Subcutaneous adipose tissue (tissue), 4 donors: ENCODE measurements around the gene CHST11. TPM values are rescaled to one million over a fixed set of nuclear protein-coding genes. Genes with fewer than 3 reads are reported as not detected.

Experiments
- small RNA-seq: library from RNA; depleted of rRNA; stranded (forward); fragments of <200 nt; gene quantifications from one replicate; pipeline ENCODE3, GENCODE V24; 2016
- total RNA-seq, 4 donors: library from RNA; depleted of rRNA; stranded (reverse); fragments of >200 nt; gene quantifications; one replicate each; pipeline ENCODE4 v1.1.0, GENCODE V29; 2016
- TF ChIP-seq, protein P1 (sequence below): fragments of 450-650 bp; IDR thresholded peaks from one replicate; pipeline ENCODE4 v1.5.1; 2016; ENCODE audit warnings: low read depth, mild to moderate bottlenecking, control low read depth, antibody characterized with exemption, moderate library complexity

CHST11 gene
- total RNA-seq, 4 donors from 2014 or later = 5.1 to 48.4 (median 9.3) TPM

DNA sequence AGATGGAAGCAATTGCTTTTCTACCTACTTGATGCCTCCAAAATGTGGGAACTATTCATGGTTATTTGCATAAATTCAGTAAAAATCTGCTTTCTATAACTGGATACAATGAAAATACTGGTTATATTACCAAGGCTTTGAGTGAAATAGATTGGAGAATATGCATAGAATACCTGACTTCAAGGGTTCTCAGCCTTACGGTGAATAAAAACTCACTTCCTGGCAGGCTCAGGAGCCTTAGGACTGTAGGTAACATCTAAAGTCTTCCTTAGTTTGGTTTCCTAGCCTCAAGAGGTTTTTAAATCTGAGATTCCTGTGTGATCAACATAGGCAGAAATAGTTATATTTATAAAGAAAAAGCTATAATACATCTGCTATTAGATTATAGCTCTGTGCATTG, 342.7 kb downstream of the CHST11 start:
- TF ChIP-seq, protein P1, sequence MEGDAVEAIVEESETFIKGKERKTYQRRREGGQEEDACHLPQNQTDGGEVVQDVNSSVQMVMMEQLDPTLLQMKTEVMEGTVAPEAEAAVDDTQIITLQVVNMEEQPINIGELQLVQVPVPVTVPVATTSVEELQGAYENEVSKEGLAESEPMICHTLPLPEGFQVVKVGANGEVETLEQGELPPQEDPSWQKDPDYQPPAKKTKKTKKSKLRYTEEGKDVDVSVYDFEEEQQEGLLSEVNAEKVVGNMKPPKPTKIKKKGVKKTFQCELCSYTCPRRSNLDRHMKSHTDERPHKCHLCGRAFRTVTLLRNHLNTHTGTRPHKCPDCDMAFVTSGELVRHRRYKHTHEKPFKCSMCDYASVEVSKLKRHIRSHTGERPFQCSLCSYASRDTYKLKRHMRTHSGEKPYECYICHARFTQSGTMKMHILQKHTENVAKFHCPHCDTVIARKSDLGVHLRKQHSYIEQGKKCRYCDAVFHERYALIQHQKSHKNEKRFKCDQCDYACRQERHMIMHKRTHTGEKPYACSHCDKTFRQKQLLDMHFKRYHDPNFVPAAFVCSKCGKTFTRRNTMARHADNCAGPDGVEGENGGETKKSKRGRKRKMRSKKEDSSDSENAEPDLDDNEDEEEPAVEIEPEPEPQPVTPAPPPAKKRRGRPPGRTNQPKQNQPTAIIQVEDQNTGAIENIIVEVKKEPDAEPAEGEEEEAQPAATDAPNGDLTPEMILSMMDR = no peak

DNA sequence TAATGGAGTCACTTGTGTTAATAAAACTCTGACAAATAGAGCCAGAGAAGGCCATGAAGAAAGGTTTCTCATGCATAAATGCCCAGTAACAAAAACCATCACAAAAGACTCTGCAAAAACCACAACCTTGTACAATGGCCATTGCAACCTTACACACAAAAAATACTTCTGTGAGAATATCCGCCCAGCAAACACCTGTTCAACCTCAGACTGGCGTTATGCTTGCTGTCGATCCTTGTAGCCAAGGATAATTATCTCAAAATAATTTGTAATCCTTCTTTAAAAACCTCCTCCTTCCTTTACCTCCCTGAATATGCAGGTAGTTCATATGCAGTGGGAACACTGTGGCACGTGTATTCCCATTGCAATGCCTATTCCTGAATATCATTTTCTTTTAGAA, 344.3 kb downstream of the CHST11 start:
- TF ChIP-seq, protein P1 = no peak

DNA sequence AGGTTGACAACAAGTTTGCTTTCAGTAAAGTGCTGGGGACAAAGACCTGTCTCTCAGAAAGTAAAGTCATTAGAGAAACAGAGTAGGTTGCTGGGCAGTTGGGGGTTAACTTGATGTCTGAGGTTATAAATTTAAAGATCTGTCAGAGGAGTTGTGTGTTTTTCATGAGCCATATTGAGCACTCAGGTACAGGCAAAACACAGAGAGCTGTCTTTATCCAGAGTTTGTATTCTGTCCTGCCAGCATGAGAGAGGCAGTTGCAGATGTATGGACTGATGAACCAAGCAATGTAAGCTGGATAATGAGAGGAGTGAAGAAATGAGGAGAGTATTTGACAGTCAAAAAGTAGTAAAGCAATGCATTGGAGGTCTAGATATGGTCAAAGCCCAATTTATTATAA, 344.7 kb downstream of the CHST11 start:
- TF ChIP-seq, protein P1 = no peak

DNA sequence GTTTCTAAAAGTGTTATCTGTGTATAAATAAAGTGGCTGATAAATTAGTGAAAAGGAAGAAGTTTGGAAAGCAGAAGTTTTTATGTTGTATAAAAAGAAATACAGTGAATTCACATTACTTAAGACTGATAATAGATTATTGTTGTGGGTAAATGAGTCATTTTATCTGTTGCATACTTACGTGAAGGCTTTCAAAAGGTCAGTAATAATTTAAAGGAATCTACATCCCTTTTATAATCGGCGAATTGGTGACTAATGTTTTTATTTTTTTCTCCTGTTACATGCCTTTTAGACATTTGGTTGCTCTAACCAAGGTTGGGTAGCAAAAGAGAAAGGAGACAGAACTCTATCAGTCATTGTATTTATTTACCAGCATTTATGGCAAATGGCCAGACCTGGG, 345.5 kb downstream of the CHST11 start:
- TF ChIP-seq, protein P1 = no peak

DNA sequence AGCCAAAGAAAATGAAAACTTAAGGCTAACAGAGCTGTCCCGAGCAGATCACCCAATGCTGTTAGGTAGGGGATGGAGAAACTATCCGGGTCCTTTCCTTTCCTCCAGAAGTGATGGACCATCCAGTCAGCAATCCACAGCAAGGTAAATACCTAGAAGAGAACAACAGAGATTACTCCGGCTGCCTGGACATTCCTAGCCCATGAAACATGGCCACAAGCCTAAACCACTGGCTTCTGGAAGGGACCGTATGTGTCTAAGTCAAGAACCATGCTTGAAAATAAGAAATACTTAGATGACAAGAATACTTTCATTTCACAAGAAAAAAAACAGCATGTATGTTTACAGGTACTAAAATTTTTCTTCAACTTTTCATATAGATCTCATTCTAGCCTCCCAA, 348.4 kb downstream of the CHST11 start:
- TF ChIP-seq, protein P1 = no peak

DNA sequence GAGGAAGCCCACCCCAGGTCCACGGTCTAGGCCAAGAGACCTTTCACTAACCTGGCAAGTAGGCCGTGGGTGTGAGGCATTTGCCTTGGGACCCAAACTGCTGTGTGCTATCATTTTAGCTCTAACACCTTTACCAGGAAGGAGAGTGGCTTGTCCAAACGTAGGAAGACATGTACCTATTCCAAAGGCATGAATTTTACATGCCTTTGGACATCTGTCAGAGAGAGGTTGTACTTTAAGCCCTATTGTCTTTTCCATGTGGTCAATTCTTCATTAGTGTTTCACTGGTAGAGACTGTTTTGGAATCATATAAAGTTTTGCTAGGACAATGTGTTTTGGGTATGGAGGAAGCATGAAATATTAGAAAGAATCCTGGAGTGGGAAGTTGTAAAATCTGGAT, 352.5 kb downstream of the CHST11 start:
- TF ChIP-seq, protein P1 = no peak

DNA sequence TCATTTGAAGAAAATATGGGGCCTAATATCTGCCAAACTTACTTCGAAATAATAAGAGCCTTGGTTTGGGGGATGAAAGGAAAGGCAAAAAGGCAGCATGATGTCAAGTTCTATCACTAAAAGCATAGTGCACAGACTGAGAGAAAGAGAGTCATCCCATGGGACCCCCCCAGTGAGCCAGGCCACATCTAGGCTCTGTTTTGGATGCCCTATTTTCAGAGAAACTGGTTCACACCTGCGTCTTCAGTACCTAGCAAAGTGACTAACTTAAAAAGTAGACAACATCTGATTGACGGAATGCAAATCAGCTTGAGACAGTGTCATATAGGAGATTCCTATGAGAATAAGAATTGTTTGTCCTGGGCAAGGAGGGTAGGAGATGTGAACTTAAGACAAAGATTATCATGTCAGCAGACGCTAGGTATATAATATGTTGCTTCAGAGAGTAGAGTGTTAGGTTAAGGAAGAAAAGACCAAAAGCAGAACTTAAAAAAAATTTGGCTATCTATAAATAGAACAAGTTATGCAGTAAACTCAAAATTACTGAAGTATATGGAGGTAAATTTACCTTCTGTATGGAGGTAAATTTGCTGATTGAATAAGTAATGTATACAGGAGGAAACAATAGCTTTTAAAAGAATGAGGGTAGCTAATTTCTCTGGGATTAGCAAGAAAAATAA, 353.1 kb downstream of the CHST11 start:
- TF ChIP-seq, protein P1 = no peak

Small RNA genes lying within 50 kb of the gene (small RNA-seq; reads per million reads assigned to genes)
- gene MIR3922 = not detected

Other genes starting within 250 kb of the CHST11 start
- gene TXNRD1, start 241.2 kb upstream of the CHST11 start, total RNA-seq = 100 to 1,000 TPM in 1 of 4 donors, 10 to 100 TPM in 3; 76.2 to 122 (median 83.3) TPM
- gene EID3, start 153.2 kb upstream of the CHST11 start, total RNA-seq = 10 to 100 TPM in 1 of 4 donors, 1 to 10 TPM in 3; 6.4 to 10.7 (median 8.0) TPM